ENCODE measurements around the gene NAGLU.
"Not testable (repeated sequence)": the region's sequence is repeated elsewhere in the genome, so short reads cannot be mapped to it uniquely, and the experiment has no call there.

NAGLU gene

DNA sequence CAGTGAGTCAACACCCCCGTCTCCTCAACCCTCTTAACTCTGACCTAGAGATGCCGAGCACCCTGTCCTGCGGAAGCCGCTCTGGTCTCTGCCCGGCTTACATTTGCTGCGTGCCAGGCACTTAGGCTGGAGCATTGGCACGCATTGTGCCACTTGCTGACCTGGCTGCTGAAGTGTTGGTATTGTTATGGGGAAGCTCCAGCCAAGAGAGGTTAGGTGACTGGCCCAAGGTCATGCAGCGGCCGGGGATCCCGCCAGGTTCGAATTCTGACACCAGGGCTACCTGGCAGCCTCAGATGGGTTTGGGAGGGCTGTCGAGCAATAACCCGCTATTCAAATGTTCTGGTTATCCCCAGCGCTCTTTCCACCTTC is 11.6 kb downstream of the NAGLU start:
- Histone ChIP-seq H3K36me3 (peaks cover 31% of the 10 kb centered on the region), H3K27me3 (ENCODE audit: insufficient read depth, low read depth, severe bottlenecking) (no peaks in the 10 kb centered on the region), H3K27ac (no peak overlapping the region), H3K9me3 (ENCODE audit: severe bottlenecking) (no peaks in the 10 kb centered on the region), H3K4me3 (ENCODE audit: low read depth, low read length) (no peak overlapping the region)
- TF ChIP-seq, protein P1, sequence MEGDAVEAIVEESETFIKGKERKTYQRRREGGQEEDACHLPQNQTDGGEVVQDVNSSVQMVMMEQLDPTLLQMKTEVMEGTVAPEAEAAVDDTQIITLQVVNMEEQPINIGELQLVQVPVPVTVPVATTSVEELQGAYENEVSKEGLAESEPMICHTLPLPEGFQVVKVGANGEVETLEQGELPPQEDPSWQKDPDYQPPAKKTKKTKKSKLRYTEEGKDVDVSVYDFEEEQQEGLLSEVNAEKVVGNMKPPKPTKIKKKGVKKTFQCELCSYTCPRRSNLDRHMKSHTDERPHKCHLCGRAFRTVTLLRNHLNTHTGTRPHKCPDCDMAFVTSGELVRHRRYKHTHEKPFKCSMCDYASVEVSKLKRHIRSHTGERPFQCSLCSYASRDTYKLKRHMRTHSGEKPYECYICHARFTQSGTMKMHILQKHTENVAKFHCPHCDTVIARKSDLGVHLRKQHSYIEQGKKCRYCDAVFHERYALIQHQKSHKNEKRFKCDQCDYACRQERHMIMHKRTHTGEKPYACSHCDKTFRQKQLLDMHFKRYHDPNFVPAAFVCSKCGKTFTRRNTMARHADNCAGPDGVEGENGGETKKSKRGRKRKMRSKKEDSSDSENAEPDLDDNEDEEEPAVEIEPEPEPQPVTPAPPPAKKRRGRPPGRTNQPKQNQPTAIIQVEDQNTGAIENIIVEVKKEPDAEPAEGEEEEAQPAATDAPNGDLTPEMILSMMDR (IDR thresholded peaks at IDR 0.05; ENCODE audit: low read depth, low read length) = no peak
- DNase-seq = no peak

DNA sequence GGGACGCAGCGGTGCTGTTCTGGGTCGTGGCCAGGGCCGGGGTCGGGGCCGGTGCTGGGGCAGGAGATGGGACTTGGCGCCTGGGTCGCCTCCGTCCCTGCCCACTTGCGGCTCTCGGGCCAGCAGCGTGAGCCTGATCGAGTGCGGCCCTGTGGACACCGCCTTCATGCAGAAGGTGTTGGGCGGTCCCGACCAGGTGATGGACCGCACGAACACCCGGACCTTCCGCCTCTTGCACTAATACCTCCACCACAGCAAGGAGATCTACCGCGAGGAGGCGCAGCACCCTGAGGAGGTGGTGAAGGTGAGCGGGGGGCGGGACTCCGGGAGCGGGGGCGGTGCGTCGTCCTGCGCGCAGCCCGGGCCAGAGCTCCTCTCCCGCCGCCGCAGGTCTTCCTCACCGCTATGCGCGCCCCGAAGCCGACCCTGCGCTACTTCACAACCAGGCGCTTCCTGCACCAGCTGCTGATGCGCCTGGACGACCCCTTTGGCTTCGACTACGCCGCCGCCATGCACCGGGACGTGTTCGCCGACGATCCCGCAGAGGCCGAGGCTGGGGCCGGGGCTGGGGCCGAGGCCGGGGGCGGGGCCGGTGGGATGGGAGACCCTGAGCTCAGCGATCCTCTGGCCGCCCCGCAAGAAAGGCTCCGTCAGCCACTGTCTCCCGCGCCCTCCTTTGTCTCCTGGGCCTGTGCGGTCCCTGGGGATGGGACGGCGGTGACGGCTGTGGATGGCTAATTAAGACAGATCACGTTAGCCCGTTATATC is 12.2 kb downstream of the NAGLU start:
- Histone ChIP-seq H3K36me3 (peaks cover 27% of the 10 kb centered on the region), H3K27ac (no peak overlapping the region), H3K9me3 (ENCODE audit: severe bottlenecking) (no peaks in the 10 kb centered on the region), H3K27me3 (ENCODE audit: insufficient read depth, low read depth, severe bottlenecking) (no peaks in the 10 kb centered on the region), H3K4me3 (ENCODE audit: low read depth, low read length) (no peak overlapping the region)
- no peak for DNase-seq
- TF ChIP-seq, protein P1 (IDR thresholded peaks at IDR 0.05; ENCODE audit: low read depth, low read length) = no peak

DNA sequence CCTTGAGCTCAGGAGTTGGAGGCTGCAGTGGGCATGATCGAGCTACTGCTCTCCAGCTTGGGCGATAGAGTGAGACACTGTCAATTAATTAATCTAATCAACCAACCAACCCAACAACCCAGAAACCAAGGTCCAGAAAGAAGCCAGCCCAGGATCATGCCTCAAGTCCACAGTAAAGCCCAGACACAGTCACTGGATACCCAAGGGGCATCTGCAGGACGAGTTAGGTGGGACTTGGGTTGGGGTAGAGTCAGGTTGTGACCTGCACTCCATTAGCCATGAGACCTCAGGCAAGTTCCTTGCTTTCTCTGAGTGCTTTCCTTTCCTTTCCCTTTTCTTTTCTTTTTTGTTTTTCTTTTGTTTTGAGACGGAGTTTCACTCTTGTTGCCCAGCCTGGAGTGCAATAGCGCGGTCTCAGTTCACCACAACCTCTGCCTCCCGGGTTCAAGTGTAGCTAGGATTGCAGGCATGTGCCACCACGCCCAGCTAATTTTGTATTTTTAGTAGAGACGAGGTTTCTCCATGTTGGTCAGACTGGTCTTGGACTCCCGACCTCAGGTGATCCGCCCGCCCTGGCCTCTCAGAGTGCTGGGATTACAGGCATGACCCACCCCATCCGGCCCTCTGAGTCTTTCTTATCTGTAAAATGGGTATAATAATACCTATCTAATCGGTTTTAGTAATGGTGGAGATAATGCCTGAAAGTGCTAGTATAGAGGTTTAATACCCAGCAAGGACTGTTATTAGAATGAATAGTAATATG is 13.1 kb downstream of the NAGLU start:
- H3K9me3 ChIP-seq (ENCODE audit: severe bottlenecking) = no peaks in the 10 kb centered on the region
- DNase-seq = no peak
- H3K27me3 ChIP-seq (ENCODE audit: insufficient read depth, low read depth, severe bottlenecking) = no peaks in the 10 kb centered on the region
- no peak overlapping the region for H3K27ac ChIP-seq
- H3K36me3 ChIP-seq = peaks cover 25% of the 10 kb centered on the region
- H3K4me3 ChIP-seq (ENCODE audit: low read depth, low read length) = no peak overlapping the region
- TF ChIP-seq, protein P1 (IDR thresholded peaks at IDR 0.05; ENCODE audit: low read depth, low read length) = no peak

DNA sequence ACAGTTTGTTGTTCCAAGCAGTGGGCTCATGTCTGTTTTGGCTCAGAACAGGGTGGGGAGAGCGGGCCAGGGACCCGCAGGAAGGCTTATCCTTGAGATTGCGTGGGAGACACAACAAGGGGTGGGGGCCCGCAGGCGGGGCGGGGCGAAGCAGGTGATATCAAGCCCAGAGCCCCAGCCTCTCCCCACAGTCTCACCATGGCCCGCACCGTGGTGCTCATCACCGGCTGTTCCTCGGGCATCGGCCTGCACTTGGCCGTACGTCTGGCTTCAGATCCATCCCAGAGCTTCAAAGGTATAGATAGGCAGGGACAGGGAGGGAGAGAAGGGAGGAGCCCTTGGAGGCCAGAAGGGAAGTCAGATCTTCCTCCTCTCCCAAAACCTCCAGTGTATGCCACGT is 16.7 kb downstream of the NAGLU start, which contains the start of gene HSD17B1:
Gene HSD17B1 (plus strand): TSS at position 188 of the 400 bp plus-strand sequence. CDS start 11 bp downstream, at position 199.
- not testable (repeated sequence) for DNase-seq; H3K9me3 ChIP-seq (ENCODE audit: severe bottlenecking); H3K27me3 ChIP-seq (ENCODE audit: insufficient read depth, low read depth, severe bottlenecking); H3K4me3 ChIP-seq (ENCODE audit: low read depth, low read length)
- Histone ChIP-seq H3K27ac (0 out of 2 replicates have a peak within 1 kb of the TSS, but pooled peaks have one; percentile 7), H3K36me3 (peaks cover 14% of the 10 kb centered on the region)

DNA sequence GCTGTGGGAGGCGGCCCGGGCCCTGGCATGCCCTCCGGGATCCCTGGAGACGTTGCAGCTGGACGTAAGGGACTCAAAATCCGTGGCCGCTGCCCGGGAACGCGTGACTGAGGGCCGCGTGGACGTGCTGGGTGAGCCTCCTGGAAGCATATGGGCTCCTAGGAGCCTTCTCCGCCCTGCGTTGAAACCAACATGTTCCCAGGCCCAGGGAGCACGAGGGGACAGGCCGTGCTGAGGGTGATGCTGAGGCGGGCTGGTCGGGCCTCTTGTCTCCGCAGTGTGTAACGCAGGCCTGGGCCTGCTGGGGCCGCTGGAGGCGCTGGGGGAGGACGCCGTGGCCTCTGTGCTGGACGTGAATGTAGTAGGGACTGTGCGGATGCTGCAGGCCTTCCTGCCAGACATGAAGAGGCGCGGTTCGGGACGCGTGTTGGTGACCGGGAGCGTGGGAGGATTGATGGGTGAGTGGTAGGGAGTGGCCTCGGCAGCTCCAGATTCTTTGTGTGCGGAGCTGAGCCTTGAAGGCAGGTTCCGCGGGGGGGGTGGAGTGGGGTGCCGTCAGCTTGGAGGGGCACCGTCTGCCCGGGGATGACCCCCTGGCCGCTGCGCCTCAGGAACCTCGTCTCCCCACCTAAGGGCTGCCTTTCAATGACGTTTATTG is 17.2 kb downstream of the NAGLU start:
- Histone ChIP-seq H3K27ac (no peak overlapping the region), H3K9me3 (ENCODE audit: severe bottlenecking) (no peaks in the 10 kb centered on the region), H3K27me3 (ENCODE audit: insufficient read depth, low read depth, severe bottlenecking) (no peaks in the 10 kb centered on the region), H3K36me3 (peaks cover 14% of the 10 kb centered on the region), H3K4me3 (ENCODE audit: low read depth, low read length) (no peak overlapping the region)
- TF ChIP-seq, protein P1 (IDR thresholded peaks at IDR 0.05; ENCODE audit: low read depth, low read length) = no peak
- no peak for DNase-seq

DNA sequence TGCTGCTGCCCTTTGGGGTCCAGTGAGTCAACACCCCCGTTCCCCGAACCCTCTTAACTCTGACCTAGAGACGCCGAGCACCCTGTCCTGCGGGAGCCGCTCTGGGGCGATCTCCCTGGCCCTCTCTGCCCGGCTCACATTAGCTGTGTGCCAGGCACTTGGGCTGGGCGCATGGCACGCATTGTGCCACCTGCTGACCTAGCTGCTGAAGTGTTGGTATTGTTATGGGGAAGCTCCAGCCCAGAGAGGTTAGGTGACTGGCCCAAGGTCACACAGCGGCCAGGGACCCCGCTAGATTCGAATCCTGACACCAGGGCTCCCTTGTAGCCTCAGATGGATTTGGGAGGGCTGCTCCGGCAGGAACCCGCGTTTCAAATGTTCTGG is 17.8 kb downstream of the NAGLU start:
- no peaks in the 10 kb centered on the region for H3K27me3 ChIP-seq (ENCODE audit: insufficient read depth, low read depth, severe bottlenecking)
- peak overlapping the region; percentile 91 for H3K27ac ChIP-seq

More for the DNA sequence above, 17.8 kb downstream of the NAGLU start:
- DNase-seq = no peak
- TF ChIP-seq, protein P1 (IDR thresholded peaks at IDR 0.05; ENCODE audit: low read depth, low read length) = no peak
- Histone ChIP-seq H3K4me3 (ENCODE audit: low read depth, low read length) (peak overlapping the region; percentile 83), H3K36me3 (peaks cover 14% of the 10 kb centered on the region), H3K9me3 (ENCODE audit: severe bottlenecking) (no peaks in the 10 kb centered on the region)
